Bronchial epithelial cell (primary cell): ENCODE measurements around the gene DUSP5. TPM values are rescaled to one million over a fixed set of nuclear protein-coding genes. Genes with fewer than 3 reads are reported as not detected.
A peak's percentile ranks its signal among the peaks of the same experiment; 100 is the strongest.

Source experiments
- DNase-seq: peaks from one replicate; pipeline ENCODE4 v3.0.0-alpha.2; 2010; ENCODE audit warnings: low read depth
- FAIRE-seq: peaks from 2 replicates; lab custom pipeline; 2011; peaks lifted over from hg19 to GRCh38; lab: Jason Lieb, UNC
- H3K27me3 ChIP-seq: 2 replicates; pipeline ENCODE4 v1.5.1; 2011; ENCODE audit warnings: low read length; ENCODE audit not compliant: control insufficient read depth, insufficient read depth
- H3K36me3 ChIP-seq: 2 replicates; pipeline ENCODE4 v1.5.1; 2011; ENCODE audit warnings: low read length; ENCODE audit not compliant: control insufficient read depth, insufficient read depth
- H3K4me3 ChIP-seq: 2 replicates; pipeline ENCODE4 v1.5.1; 2011; ENCODE audit warnings: mild to moderate bottlenecking, low read depth, low read length, control low read depth
- CTCF ChIP-seq: IDR thresholded peaks from 2 replicates; pipeline ENCODE4 v1.5.1; 2011; ENCODE audit warnings: mild to moderate bottlenecking, moderate library complexity, low read length, control low read depth, inconsistent platforms; ENCODE audit not compliant: insufficient read depth, severe bottlenecking
- total RNA-seq: library from RNA; depleted of rRNA; stranded (reverse); fragments of >200 nt; gene quantifications from 2 replicates; pipeline ENCODE4 v1.2.1, GENCODE V29; 2014

Gene DUSP5
- total RNA-seq, 1 donor from 2014 or later = 115 TPM

- H3K27me3 ChIP-seq = no peaks in the 10 kb centered on the region
These were observed 13.0 kb downstream of the DUSP5 start for GRCh38 chr10:110510730-110511129.

GRCh38 chr10:110511734-110512449 lies 14.2 kb downstream of the DUSP5 start:
- no peak for TF ChIP-seq CTCF
- no peak for FAIRE-seq
- peaks cover 23% of the 10 kb centered on the region for H3K36me3 ChIP-seq
- DNase-seq = peak; percentile 68
- H3K4me3 ChIP-seq = no peak overlapping the region
- no peaks in the 10 kb centered on the region for H3K27me3 ChIP-seq

More at GRCh38 chr10:110510730-110511129, 13.0 kb downstream of the DUSP5 start:
- DNase-seq (no peak), FAIRE-seq (peak; percentile 62)
- H3K4me3 ChIP-seq = no peak overlapping the region
- peaks cover 28% of the 10 kb centered on the region for H3K36me3 ChIP-seq
- TF ChIP-seq CTCF = no peak

- Histone ChIP-seq H3K4me3 (no peak overlapping the region), H3K27me3 (no peaks in the 10 kb centered on the region), H3K36me3 (peaks cover 17% of the 10 kb centered on the region)
- DNase-seq (peak; percentile 94), FAIRE-seq (peak; percentile 58)
- no peak for TF ChIP-seq CTCF
These were observed 14.9 kb downstream of the DUSP5 start for GRCh38 chr10:110512461-110513187.

GRCh38 chr10:110513949-110514348 lies 16.2 kb downstream of the DUSP5 start:
- no peak for TF ChIP-seq CTCF
- no peak for FAIRE-seq
- DNase-seq = no peak
- Histone ChIP-seq H3K27me3 (no peaks in the 10 kb centered on the region), H3K4me3 (no peak overlapping the region), H3K36me3 (peaks cover 11% of the 10 kb centered on the region)

- DNase-seq (no peak), FAIRE-seq (no peak)
- peaks cover 6% of the 10 kb centered on the region for H3K36me3 ChIP-seq
- no peak for TF ChIP-seq CTCF
- H3K4me3 ChIP-seq = no peak overlapping the region
- H3K27me3 ChIP-seq = no peaks in the 10 kb centered on the region
These were observed 17.1 kb downstream of the DUSP5 start for GRCh38 chr10:110514848-110515247.
